ENCODE results near the gene HSPB2.

Gene HSPB2

GRCh38 chr11:111938687-111939160, 26.2 kb downstream of the HSPB2 start:
- DNase-seq (ENCODE audit: low read depth): no peak

GRCh38 chr11:111939836-111940604, 27.5 kb downstream of the HSPB2 start:
- no peak for DNase-seq (ENCODE audit: low read depth)

DNA sequence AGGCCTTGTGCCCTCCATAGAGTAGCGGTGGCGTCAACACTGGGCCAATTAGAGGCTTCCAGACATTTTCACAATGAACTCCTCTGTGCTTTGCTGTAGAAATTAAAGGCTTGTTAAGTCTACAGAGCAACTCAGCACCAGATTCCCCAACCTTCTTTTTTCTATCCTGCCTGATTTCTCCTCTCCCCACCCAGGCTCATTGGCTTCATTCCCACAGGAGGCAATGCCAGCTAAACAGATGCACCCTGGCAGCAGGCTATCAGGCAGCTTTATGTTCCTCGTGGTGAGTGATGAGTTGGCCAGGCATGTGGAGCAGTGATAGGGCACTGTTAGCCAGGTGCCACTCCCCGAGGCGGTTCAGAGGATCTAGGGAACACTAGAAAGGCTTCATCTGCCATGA, 29.4 kb downstream of the HSPB2 start:
- DNase-seq (ENCODE audit: low read depth): no peak

- DNase-seq (ENCODE audit: low read depth): no peak
These were observed 30.3 kb downstream of the HSPB2 start for GRCh38 chr11:111942829-111943228.

DNA sequence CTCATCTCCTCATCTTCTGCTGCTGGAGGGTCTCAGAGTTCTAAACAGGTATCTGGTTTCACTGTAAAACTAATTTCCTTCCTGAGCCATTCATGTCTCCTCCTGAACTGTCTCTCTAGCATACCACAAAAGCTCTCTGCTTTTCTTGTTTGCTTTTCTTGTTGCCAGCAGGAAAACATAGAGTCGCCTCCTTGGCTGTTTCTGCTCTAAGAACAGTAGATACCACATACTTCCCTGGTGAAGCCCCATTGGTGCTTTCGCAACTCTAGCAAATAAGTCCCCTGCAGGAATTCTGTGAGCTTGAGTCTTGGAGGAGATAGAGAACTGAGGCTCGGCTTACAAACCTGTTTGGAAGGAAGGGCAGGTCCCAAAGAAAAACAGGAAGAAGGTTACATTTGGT, 31.6 kb downstream of the HSPB2 start:
- DNase-seq (ENCODE audit: low read depth): no peak

- DNase-seq (ENCODE audit: low read depth): no peak
These were observed 32.1 kb downstream of the HSPB2 start for GRCh38 chr11:111944651-111945051.

DNA sequence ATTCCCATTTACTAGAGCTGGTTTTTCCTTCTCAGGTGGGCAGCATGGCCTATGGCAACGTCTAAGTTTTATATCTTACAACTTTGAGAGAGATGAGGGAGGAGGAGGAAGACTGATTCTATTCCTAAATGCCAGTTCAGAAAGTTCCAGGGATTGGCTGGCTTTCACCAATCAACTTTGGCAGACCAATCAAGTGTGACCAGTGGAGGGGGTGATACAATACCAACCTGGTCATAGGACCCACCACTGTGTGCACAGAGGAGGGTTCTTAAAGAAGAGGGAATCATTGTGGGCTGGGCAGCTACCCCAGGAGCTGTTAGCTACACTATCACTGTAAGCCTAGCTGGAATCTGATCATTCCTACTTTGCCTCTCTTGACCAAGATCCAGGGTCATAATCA, 32.7 kb downstream of the HSPB2 start:
- DNase-seq (ENCODE audit: low read depth): no peak

DNA sequence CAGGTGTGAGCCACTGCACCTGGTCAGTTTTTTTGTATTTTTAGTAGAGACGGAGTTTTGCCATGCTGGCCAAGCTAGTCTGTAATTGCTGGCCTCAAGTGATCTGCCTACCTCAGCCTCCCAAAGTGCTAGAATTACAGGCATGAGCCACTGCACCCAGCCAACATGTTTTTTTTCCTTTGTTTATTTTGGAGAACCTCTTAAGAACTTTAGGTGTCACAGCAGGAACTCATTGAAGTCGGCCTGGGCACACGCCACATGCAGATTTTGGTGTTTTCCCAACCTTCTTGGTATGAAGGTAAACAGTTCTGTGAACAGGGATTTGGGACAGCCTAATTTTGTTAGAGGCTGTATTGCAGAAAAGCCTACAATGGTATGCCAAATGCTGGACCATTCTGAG, 34.0 kb downstream of the HSPB2 start:
- no peak for DNase-seq (ENCODE audit: low read depth)

DNA sequence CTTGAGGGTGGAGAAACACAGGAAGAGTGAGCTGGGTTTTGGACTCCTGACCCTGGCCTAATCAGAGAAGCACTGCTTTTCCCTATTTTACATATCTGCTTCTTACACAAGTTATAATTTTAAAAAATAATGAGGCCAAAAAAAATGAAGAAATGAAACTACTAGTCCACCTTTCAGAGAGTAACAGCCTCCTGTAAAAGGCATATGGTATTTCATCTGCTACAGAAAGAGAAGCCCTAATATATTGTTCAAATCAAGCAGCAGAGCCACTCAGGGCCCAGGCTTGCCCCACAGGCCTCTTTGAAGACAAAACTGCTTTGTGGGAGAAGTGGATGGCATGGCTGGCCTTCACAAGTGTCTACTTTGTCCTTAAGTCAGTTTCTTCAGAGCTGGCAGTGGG, 34.6 kb downstream of the HSPB2 start:
- no peak for DNase-seq (ENCODE audit: low read depth)

DNA sequence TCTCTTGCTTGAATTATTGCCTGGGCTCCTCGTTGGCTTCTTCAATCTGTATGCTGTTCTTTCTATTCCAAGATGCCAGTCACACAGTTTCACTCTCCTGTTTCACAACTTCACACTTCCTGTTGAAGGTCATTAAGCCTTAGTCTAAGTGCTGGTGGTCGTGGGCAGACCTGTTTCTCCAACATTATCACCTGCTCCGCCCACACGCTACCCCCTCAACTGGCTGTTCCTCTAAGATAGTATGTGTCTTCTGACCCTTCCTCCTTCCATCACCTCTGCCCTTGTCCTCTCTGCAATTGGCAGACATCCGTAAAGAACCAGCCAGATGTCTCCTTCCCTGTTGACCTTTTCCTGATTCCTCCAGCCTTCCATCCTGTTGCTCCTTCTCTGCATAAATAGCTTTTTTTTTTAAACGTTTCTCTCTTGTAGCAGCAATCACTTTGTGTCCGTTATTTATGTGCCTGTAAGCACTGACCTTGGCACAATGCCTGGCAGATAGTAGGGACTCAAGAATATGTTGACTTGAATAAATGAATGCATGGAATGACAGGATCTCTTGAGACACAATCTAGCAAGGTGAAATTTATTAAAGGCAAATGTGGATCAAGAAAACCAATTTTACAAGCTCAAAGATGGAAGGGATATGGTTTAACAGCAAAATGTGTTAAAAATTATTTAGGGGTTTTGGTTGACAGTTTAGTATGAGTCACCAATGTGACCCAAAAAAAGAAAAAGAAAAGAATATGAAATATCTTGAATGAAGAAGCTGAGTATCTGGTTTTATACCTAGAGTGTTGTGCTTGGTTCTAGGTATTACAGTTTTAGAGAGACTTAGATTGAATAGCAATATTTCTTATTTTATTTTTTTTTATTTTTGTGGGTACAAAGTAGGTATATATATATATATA, 37.2 kb downstream of the HSPB2 start:
- DNase-seq (ENCODE audit: low read depth): no peak

DNA sequence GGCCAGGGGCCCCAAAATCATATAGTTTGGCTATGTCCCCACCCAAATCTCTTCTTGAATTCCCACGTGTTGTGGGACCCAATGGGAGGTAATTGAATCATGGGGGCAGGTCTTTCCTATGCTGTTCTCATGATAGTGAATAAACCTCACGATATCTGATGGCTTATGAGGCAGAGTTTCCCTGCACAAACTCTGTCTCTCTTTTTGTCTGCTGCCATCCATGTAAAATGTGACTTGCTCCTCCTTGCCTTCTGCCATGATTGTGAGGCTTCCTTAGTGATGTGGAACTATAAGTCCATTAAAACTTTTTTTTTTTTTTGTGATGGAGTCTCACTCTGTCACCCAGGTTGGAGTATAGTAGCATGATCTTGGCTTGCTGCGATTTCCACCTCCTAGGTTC, 39.0 kb downstream of the HSPB2 start:
- DNase-seq (ENCODE audit: low read depth): no peak

DNA sequence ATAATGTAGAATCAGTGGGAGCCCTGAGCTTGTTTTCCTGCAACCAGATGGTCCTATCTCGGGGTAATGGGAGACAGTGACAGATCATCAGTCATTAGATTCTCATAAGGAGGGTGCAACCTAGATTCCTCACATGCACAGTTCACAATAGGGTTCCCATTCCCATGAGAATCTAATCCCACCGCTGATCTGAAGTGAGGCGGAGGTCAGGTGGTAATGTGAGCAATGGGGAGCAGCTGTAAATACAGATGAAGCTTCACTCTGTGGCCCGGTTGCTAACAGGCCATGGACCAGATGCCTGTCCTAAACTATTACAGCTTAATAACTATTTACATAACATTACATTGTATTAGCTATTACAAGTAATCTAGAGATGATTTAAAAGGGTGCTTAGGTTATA, 41.6 kb downstream of the HSPB2 start:
- no peak for DNase-seq (ENCODE audit: low read depth)

- DNase-seq (ENCODE audit: low read depth): no peak
These were observed 45.3 kb downstream of the HSPB2 start for GRCh38 chr11:111957663-111958444.

DNA sequence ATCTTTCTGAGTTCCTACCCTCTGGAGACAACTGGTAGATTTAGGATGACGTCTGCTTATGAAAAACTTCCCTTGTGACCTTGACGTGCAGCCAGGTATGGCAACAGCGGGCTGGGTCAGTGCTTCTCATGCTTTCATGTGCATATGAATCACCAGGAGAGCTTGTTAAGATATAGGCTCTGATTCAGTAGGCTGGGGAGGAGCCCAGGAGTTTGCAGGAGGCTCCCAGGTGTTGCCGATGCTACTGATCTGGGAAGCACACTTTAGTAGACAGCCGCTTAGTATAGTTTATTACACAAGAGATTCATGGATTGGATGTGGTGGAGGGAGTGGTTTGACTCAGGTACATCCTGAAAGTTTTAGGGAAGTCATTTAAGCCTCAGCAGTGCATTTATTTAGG, 48.4 kb downstream of the HSPB2 start:
- no peak for DNase-seq (ENCODE audit: low read depth)

GRCh38 chr11:111961389-111962300, 49.1 kb downstream of the HSPB2 start:
- no peak for DNase-seq (ENCODE audit: low read depth)
